HG03196 (cell line): ENCODE measurements around the gene FAM193A.
"Not testable (repeated sequence)": the region's sequence is repeated elsewhere in the genome, so short reads cannot be mapped to it uniquely, and the experiment has no call there.

ENCODE experiments used
- ATAC-seq: cut with Tn5 transposase; IDR thresholded peaks from one replicate; pipeline ENCODE4 v1.9.1; 2021; ENCODE audit not compliant: unreplicated experiment

Gene FAM193A

GRCh38 chr4:2721586-2721985 is 185.1 kb downstream of the FAM193A start:
- no peak for ATAC-seq

GRCh38 chr4:2722033-2722432 is 185.6 kb downstream of the FAM193A start:
- ATAC-seq: no peak

GRCh38 chr4:2723751-2724150 is 187.3 kb downstream of the FAM193A start:
- ATAC-seq: no peak

- no peak for ATAC-seq
Observed at GRCh38 chr4:2725380-2725779, 188.9 kb downstream of the FAM193A start.

- ATAC-seq: not testable (repeated sequence)
Observed at GRCh38 chr4:2726881-2727280, 190.4 kb downstream of the FAM193A start.

- ATAC-seq: no peak
Observed at GRCh38 chr4:2728221-2728620, 191.8 kb downstream of the FAM193A start.

GRCh38 chr4:2728806-2729532 is 192.5 kb downstream of the FAM193A start:
- no peak for ATAC-seq

- no peak for ATAC-seq
Observed at GRCh38 chr4:2729533-2729875, 193.1 kb downstream of the FAM193A start.

- ATAC-seq: no peak
Observed at GRCh38 chr4:2731907-2732317, 195.5 kb downstream of the FAM193A start.

GRCh38 chr4:2732526-2732925 is 196.1 kb downstream of the FAM193A start:
- no peak for ATAC-seq

GRCh38 chr4:2733001-2733843 is 196.8 kb downstream of the FAM193A start:
- no peak for ATAC-seq

- no peak for ATAC-seq
Observed at GRCh38 chr4:2733844-2734574, 197.6 kb downstream of the FAM193A start.

GRCh38 chr4:2734612-2735011 is 198.2 kb downstream of the FAM193A start:
- no peak for ATAC-seq

GRCh38 chr4:2735869-2736268 is 199.4 kb downstream of the FAM193A start:
- ATAC-seq: no peak

GRCh38 chr4:2738296-2738695 is 201.8 kb downstream of the FAM193A start:
- ATAC-seq: not testable (repeated sequence)

- no peak for ATAC-seq
Observed at GRCh38 chr4:2741626-2742025, 205.2 kb downstream of the FAM193A start.

GRCh38 chr4:2742081-2742822 is 205.8 kb downstream of the FAM193A start:
- ATAC-seq: no peak

- ATAC-seq: no peak
Observed at GRCh38 chr4:2742823-2743517, 206.5 kb downstream of the FAM193A start.

- ATAC-seq: no peak
Observed at GRCh38 chr4:2743518-2744445, 207.3 kb downstream of the FAM193A start.
